Measurements from ENCODE around the gene ZNF846. TPM values are rescaled to one million over a fixed set of nuclear protein-coding genes. Genes with fewer than 3 reads are reported as not detected.
"Not testable (repeated sequence)": the region's sequence is repeated elsewhere in the genome, so short reads cannot be mapped to it uniquely, and the experiment has no call there.

ZNF846 gene
- total RNA-seq: 8.8 TPM
- long read RNA-seq, partial matches to known transcripts: 0 of 4 reads
- long read RNA-seq, other reads (novel, unspliced or antisense): 3 of 4 reads

DNA sequence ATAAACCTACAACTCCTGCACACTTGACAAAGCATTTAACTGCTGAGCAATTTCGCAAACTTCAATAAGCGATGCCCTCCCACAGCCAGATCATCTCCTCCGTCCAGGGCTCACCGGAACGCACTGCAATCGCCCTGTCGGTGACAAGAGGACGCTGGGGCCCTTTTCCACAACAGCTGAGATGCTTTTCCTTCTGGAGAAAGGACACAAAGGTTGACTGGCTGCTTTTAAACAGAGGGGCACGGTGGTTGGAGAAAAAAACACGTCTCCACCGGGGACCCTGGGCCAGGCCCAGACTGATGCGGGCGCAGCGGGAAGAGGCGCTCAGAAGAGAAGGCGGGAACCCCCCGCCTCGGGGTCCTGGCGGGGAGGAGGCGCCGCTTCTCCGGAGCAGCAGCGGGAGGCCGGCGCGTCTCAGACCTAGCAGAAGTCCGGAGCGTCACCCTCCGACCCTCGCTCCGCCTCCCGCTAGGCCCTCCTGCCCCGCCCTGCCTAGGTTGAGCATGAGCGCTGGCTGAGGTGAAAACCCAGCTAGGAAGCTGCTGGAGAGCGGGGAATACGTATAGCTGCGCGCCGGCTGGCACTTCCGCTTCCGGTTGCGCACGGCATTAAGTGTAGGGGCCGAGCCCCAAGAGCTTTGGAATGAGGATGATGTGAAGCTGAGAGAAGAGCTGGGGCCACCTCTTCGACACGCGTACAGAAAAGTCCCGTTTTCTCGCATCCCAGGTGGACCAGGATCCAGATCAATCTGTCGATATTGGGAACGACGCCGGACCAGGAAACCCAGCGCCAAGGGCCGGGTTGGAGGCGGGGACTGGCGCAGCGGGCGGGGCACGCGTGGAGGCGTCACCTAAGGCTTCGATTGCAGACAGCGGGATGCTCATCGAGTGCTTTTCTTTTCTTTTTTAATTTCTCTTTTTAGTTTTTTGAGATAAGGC lies at the start of gene ZNF846:
ZNF846 (minus strand) TSS at position 564 of the 938 bp plus-strand sequence. CDS start 3,788 bp downstream, outside the sequence.
- peak; percentile 97 for DNase-seq (ENCODE audit: low spot score)

DNA sequence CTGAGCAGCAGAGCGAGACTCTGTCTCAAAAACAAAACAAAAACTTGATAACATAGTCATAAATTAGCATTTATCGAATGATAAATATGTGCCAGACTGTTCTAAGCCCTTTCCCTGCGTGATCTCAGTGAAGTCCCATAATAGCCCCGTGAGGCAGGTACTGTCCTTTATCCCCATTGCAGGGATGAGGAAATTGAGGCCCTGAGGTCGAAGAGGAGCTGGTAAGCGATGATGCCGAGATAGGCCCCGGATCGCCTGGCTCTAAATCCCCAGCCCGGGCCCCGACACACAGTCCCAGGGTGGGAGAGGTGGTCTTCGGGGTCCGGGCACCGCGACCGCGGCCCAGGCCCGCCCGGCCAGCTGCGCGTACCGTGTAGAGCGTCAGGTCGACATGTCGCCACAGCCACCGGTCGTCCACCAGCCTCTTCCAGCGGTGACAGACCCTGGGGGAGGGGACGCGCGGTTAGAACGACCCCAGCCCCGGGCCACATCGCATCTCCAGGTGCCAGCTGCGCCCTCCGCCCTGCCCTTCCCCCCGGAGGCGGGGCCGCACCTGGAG lies 49.7 kb upstream of the ZNF846 start:
- no peak for DNase-seq (ENCODE audit: low spot score)

DNA sequence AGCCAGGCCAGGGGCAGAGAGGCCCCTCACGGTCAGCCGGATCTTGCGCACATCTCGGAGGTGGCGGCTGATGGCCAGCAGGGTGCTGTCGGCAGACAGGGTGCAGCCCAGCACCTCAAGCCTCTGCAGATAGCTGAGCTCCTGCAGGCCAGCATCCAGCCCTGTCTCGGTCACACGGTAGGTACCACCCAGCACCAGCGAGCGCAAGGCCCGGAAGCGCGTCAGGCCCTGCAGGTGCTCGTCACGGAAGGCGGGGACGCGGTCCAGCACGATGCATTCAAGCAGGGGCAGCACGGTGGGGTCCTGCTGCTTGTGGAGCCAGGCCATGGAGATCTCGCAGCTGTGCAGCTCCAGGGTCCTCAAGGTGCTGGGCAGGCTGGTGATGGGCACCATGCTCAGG lies 42.6 kb upstream of the ZNF846 start:
- DNase-seq (ENCODE audit: low spot score): no peak

GRCh38 chr19:9808855-9809824 lies 40.6 kb upstream of the ZNF846 start:
- no peak for DNase-seq (ENCODE audit: low spot score)

DNA sequence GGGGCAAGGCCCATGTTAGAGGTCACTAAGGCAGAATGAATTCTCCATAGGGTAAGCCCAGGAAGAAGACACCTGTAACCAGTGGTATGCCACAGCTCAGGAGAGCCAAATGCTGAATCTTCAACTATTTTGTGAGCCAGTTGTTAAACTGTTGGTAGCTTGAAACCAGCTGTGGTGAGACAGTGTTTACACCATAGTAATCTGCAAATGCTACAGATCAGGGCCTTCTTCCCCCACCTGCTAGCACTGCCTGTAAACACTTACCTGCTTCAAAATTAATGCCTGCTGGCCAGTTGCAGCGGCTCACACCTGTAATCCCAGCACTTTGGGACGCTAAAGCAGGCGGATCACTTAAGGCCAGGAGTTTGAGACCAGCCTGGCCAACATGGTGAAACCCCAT lies 38.3 kb upstream of the ZNF846 start:
- no peak for DNase-seq (ENCODE audit: low spot score)

DNA sequence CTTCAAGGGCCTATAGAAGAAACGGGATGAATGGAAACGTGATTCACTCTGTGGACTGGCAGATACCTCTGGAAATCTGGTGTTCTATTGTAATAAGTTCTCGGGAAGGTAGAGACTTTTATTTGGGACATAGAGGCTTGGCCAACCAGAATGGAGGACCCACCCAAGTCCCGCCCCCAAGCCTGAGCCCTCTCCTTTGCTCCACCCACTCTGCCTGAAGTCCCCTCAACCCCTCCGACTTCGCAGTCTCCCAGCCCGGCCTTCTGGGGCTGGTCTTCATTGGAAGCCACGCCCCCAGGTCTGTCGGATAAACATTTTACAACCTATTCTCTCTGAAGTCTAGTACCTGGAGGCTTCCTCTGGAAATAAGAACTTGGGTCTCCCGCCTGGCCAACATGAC lies 33.4 kb upstream of the ZNF846 start:
- no peak for DNase-seq (ENCODE audit: low spot score)

GRCh38 chr19:9799162-9799561 lies 30.6 kb upstream of the ZNF846 start:
- DNase-seq (ENCODE audit: low spot score): no peak

DNA sequence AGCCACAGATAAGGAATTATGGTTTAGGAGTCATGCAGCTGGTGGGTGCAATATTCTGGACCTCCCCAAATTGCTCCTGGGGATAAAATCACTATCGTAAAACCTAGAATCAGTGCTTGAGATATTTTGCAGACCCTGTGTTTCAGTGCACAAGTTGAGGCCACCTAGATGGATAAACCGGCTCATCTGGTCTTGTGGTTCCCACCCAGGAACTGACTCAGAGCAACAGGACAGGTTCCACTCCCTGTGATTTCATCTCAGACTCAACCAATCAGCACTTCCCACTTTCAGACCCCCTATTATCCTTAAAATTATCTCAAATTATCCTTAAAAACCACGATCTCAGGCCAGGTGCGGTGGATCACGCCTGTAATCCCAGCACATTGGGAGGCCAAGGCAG lies 29.3 kb upstream of the ZNF846 start:
- DNase-seq (ENCODE audit: low spot score): no peak

DNA sequence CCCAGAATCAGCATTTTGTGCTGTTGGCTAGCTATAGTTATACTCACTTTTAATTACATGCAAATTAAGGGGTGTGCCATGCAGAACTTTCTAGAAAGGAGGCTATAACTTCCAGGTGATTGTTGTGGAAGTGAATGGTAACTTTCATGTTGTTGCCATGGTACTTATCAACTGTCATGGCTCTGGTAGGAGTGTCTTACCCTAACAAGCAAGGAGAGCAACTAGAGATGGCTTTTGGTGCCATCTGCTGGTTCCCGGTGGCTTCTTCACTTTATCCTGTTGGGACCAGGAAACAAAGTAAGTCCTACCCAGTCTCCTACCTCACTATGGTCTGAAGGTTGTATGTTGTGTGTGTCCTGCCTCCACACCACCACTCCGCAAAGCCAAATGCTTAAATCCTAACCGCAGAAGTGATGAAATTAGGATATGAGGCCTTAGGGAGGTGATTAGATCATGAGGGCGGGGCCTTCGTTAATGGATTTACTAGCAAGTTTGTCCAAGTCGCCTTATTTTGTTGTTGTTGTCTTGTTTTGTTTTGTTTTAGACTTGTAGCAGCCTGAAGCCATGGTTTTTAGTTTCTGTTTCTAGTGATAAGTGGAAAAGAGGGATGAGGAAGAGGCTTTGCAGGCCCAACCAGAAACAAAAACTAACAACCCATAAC lies 27.7 kb upstream of the ZNF846 start:
- DNase-seq (ENCODE audit: low spot score): no peak

GRCh38 chr19:9793071-9793591 lies 24.6 kb upstream of the ZNF846 start:
- DNase-seq (ENCODE audit: low spot score): peak; percentile 91

DNA sequence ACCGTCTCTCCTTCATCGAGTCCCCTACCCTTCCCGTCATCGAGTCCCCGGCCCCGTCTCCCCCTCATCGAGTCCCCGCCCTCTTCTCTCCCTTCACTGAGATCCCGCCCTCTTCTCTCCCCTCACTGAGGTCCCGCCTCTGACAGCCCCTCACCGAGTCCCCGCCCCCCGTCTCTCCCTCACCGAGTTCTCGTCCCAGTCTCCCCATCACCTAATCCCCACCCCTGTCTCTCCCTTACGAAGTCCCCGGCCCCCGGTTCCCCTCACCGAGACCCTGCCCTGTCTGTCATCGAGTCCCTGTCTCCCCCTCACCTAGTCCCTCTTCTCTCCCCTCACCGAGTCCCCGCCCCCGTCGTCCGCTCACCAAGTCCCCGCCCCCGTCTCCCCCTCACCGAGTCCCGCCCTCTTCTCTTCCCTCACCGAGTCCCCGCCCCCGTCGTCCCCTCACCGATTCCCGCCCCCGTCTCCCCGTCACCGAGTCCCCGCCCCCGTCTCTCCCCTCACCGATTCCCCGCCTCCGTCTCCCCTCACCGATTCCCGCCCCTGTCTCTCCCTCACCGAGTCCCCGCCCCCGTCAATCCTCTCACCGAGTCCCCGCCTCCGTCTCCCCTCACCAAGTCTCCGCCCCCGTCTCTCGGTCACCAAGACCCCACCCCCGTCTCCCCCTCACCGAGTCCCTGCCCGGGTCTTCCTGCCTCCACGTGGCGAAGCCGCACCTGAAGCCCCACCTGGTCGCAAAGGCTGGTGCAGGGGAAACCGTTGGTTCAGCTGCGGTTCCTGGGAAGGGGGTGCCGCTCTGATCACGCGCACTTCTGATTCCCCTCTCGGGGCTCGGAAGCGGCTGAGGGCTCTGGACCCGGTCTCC lies 23.9 kb upstream of the ZNF846 start:
- peak; percentile 96 for DNase-seq (ENCODE audit: low spot score)

DNA sequence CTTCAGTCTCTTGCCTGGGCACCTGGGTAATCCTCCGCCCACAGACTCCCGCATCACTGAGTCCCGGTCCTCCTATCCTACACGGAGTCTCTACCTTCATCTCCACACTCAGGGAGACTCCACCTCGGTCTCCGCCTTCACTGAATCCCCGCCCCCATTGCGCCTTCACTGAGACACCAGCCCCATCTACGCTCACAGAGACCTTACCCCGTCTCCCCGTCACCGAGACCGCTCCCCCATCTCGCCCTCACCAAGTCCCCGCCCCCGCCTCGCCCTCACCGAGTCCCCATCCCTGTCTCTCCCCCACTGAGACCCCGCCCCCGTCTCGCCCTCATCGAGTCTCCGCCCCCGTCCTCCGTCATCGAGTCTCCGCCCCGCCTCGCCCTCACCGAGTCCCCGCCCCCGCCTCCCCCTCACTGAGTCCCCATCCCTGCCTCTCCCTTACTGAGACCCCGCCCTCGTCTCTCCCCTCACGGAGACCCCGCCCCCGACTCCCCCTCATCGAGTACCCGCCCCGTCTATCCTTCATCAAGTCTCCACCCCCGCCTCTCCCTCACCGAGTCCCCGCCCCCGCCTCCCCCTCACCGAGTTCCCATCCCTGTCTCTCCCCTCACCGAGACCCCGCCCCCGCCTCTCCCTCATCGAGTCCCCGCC lies 23.1 kb upstream of the ZNF846 start:
- DNase-seq (ENCODE audit: low spot score): peak; percentile 97

DNA sequence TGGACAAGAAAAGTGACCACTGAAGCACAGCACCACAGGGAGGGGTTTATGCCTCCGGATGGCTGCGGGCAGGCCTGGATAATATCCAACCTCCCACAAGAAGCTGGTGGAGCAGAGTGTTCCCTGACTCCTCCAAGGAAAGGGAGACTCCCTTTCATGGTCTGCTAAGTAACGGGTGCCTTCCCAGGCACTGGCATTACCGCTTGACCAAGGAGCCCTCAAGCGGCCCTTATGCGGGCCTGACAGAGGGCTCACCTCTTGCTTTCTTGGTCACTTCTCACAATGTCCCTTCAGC lies 22.5 kb upstream of the ZNF846 start:
- not testable (repeated sequence) for DNase-seq (ENCODE audit: low spot score)

- not testable (repeated sequence) for DNase-seq (ENCODE audit: low spot score)
These were observed 21.0 kb upstream of the ZNF846 start for GRCh38 chr19:9789579-9789978.

DNA sequence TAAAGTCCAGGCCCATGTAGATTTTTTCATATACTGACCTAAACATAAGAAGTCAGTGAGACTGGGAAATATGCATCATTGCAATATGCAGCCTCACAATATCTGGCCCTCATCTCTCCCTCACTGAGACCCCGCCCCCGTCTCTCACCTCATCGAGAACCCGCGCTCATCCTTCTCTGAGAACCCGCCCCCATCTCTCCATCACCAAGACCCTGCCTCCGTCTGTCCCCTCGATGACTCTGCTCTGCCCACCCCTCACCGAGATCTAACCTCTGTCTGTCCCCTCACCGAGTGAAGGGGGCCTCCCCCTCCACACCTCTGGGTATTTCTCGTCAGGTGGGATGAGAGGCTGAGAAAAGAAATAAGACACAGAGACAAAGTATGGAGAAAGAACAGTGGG lies 20.5 kb upstream of the ZNF846 start:
- no peak for DNase-seq (ENCODE audit: low spot score)

DNA sequence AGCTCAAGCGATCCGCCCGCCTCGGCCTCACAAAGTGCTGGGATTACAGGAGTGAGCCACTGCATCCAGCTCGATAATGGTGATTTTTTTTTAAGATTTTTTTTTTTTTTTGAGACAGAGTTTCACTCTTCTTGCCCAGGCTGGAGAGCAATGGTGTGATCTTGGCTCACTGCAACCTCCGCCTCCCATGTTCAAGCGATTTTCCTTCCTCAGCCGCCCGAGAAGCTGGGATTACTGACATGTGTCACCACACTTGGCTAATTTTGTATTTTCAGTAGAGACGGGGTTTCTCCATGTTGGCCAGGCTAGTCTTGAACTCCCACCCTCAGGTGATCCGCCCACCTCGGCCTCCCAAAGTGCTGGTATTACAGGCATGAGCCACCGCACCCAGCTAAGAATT lies 20.1 kb upstream of the ZNF846 start:
- DNase-seq (ENCODE audit: low spot score): not testable (repeated sequence)

GRCh38 chr19:9786819-9787218 lies 18.3 kb upstream of the ZNF846 start:
- DNase-seq (ENCODE audit: low spot score): no peak

DNA sequence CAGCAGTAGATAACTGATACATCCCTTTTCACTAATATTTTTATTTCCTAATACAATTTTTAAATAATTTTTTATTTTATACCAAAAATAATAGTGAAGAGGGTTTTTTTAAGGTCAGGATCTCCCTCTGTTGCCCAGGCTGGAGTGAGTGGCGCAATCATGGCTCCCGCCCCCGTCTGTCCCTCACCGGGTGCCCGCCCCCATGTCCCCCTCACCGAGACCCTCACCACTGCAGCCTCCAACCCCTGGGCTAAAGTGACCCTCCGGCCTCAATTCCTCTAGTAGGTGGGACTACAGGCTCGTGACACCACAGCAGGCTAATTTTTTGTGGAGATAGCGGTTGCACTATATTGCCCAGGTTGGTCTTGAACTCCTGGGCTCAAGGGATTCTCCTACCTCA lies 17.8 kb upstream of the ZNF846 start:
- no peak for DNase-seq (ENCODE audit: low spot score)
